ENCODE measurements around the gene CCDC150.
"Not testable (repeated sequence)": the region's sequence is repeated elsewhere in the genome, so short reads cannot be mapped to it uniquely, and the experiment has no call there.

The CCDC150 gene

DNA sequence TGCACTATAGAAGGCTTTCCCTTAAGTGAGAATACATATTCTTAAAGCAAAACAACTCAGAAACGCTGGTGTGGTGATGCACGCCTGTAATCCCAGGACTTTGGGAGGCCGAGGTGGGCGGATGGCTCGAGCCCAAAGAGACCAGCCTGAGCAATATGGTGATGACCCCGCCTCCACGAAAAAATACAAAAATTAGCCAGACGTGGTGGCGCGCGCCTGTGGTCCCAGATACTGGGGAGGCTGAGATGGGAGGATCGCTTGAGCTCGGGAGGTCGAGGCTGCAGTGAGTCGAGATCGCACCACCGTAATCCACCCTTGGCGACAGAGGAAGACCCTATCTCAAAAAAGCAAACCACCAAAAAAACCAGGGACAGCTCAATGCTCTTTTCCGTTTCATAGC, 750 bp upstream of the CCDC150 start:
- DNase-seq, result no peak

DNA sequence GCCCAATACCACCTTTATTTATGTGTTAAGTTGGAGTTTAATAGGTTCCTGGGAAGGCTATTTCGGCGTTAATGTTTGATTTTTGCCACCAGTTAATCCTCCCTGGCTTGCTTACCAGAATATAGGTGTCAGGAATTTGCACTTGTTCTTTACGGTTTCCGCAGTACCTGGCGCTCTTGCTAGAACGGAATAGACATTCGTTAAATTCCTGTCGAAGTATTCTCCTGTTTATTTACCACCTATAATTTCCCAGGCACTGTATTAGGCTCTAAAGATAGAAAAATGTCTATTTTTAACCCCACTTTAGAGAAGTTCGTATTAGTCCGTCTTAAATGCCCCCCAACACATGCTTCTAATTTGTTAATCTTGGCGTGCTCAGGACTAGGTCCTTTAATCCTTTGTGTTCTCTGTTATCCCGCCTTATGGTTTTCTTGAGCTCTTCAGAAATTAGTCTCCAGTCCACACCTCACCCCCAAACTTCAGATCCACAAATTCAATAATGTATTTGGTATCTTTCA, 575 bp downstream of the CCDC150 start:
- DNase-seq, result no peak

DNA sequence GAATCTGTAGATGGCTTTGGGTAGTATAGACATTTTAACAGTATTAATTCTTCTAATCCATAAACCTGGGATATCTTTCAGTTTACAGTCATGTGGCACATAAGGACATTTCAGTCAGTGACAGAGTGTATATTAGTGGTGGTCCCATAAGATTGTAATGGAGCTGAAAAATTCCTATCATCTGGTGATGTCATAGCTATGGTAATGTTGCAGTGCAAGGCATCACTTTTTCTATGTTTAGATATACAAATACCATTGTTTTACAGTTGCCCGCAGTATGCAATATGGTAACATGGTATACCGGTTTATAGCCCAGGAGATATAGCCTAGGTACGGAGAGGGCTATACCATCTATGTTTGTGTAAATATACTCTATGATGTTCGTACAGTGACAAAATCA, 9.7 kb downstream of the CCDC150 start:
- no peak for DNase-seq

DNA sequence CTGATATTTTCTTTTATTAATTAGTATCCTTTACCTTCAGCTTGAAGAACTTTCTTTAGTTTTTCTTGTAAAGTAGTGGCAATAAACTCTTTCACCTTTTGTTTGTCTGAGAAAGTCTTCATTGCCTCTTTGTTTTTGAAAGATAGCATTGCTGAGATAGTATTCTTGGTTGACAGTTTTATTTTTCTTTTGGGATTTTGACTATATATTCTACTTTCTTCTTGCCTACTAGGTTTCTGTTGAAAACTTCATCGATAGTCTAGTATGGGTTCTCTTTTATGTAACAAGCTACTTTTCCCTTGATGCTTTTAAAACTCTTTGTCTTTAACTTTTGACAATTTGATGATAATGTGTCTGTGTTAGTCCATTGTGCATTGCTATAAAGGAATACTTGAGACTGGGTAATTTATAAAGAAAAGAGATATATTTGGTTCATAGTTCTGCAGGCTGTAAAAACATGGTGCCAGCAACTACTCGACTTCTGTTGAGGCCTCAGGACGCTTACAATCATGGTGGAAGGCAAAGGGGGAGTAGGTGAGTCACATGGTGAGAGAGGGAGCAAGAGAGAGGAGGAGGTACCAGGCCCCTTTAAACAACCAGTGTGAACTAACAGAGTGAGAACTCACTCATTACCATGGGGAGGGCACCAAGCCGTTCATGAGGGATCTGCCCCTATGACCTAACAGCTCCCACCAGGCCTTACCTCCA, 12.0 kb downstream of the CCDC150 start:
- no peak for DNase-seq

DNA sequence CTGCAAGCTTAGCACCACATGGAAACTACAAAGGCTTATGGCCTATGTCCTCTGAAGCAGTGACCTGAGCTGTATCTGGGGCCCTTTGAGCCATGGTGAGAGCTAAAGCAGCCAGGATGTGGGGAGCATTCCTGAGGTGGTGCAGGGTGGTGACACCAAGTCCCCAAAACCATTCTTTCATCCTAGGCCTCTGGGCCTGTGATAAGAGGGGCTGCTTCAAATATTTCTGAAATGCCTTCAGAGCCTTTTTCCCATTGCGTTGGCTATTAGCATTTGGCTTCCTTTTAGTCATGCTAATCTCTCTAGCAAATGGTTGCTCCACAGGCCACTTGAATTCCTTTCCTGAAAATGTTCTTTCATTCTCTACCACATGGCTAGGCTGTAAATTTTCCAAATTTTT, 13.4 kb downstream of the CCDC150 start:
- DNase-seq, result no peak

DNA sequence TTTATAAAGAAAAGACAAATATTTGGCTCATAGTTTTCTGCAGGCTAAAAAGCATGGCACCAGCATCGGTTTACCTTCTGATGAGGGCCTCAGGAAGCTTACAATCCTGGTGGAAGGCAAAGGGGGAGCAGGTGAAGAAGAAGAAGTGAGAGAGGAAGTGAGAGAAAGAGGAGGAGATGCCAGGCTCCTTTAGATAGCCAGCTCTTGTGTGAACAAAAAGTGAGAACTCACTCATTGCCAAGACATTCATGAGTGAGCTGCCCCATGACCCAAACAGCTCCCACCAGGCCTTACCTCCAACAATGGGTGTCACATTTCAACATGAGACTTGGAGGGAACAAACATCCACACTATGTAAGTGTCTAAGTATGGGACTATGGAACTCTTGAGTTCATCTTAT, 14.3 kb downstream of the CCDC150 start:
- no peak for DNase-seq

DNA sequence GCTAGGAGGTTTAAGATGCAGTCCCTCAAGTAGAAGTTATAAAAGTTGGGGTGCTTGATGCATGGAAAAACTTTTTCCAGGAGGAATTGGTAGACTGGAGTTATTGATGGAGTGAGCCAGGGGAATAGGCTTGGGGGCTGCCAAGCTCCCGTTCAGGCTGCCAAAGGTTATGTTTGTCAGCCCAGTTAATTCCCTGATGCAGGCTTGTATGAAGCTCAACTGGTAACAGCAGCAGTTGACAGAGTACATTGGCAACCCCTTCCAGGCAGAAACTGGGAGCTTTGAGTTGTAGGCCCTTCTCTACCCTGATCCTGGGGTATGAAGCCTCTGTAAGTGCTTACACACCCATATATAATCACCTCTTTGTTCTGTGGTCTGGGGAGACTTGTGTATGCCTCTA, 16.2 kb downstream of the CCDC150 start:
- DNase-seq, result no peak

DNA sequence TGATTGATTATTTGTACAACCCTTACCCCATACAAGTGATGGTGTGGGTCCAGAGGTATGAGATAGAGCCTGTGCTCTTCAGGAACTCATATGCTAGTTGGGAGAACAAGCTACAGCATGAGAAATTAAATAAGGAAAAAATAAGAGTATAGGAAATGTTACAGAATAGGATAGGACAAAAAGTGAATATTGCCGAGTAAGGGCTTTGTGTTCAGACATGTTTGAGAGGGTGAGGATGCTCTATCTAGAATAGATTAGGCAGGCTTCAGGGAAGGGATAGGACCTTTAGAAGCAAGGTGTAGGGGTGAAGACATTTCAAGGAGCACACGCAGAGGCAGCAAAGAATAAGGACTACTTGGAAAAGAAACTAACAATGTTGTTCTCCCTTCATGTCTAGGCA, 17.8 kb downstream of the CCDC150 start:
- no peak for DNase-seq

DNA sequence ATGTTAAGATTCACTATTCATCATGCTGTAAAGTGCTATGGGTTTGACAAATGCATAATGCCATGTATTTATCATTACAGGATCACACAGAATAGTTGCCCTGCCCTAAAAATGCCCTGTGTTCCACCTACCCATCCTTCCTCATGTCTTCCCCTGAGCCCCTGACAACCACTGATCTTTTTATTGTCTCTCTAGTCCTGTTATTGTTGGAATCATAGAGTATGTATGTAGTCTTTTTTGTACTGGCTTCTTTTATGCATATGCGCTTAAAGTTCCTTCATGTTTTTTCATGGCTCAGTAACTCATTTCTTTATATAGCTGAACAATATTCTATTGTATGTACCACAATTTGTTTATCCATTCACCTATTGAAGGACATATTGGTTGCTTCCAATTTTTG, 20.3 kb downstream of the CCDC150 start:
- no peak for DNase-seq

DNA sequence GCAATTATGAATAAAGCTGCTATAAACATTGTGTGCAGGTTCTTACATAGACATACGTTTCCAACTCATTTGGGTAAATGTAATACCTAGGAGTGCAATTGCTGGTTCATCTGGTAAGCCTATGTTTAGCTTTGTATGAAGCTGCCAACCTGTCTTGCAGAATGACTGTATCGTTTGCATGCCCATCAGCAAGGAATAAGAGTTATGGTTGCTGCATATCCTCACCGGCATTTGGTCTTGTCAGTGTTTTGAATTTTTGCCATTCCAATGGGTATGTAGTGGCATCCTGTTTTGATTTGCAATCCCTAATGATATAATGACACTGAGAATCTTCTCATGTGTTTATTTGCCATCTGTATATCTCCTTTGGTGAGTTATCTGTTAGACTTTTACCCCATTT, 20.7 kb downstream of the CCDC150 start:
- DNase-seq, result peak; percentile 68

DNA sequence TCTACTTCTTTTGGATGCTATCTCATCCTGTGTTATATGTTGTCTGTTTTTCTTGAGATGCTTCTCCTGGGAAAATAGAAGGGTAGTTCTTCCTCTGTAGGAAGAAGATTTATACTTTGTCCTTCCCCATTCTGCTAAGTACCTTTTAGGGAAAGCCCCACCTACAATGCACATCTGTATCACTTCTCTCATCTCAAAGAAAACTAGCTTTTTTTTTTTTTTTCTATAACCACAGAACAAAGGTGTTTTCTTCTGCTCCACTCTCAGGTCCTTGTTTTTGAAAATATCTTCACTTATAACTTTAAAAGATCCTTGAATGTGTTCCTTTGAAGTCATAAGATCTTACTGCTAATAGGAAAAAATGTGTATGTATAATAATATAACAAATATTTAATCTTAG, 30.8 kb downstream of the CCDC150 start:
- no peak for DNase-seq

DNA sequence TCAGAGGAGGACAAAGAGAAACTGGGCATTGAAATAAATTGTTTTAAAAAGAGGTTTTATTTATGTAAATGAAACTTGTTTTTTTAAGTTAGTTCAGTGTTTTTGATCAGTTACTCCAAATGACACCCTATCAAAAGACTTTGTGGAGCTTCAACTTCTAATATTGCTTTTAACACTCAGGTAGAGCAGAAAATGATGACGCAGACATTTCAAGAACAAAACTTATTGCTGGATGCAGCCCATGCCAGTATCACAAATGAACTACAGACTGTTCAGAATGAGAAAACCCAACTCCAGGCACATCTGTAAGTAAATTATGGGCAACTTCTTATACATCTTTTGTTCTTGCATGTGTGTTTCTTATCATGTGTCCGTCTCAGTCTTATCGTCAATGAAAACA, 36.4 kb downstream of the CCDC150 start:
- DNase-seq, result no peak

DNA sequence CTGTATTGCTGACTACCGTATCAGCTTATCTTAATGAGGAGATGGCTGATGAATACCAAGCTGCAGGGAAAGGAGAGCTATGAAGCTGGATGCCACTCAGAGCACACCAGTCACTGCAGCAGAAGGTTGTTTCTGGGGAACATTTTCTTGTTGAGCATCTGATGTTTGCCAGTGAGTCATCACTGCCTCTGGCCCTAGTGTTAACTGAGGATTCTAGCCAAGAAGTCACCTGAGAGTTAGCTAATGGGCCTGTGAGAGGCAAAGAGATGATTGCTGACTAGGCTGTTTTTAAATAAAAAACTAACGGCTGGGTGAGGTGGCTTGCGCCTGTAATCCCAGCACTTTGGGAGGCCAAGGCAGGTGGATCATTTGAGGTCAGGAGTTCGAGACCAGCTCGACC, 37.9 kb downstream of the CCDC150 start:
- DNase-seq, result peak; percentile 6

DNA sequence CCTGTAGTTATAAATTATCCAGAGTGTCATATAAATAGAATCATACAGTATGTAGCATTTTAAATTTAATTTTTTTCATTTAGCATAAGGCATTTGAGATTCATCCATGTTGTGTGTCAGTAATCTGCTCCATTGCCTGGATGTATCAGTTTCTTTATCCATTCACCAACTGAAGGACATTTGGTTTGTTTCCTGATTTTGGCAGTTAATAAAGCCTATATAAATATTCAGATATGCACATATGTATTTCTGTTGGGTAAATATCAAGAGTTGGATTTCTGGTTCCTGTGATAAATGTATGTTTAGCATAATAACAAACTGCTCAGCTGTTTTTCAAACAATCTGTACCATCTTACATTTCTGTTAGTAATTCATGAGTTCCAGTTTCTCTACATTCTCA, 39.9 kb downstream of the CCDC150 start:
- no peak for DNase-seq

DNA sequence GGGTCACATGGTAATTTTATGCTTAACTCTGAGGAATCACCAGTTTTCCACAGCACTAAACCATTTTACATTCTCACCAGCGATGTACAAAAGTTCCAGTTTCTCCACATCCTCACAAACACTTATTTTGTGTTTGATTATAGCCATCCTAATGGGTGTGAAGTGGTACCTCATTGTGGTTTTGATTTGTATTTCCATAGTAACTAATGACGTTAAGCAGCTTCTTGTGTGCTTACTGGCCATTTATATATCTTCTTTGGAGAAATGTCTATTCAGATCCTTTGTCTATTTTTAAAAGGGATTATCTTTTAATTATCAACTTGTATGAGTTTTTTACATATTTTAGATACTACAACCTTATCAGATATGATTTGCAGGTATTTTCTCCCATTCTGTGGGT, 42.0 kb downstream of the CCDC150 start:
- DNase-seq, result no peak

DNA sequence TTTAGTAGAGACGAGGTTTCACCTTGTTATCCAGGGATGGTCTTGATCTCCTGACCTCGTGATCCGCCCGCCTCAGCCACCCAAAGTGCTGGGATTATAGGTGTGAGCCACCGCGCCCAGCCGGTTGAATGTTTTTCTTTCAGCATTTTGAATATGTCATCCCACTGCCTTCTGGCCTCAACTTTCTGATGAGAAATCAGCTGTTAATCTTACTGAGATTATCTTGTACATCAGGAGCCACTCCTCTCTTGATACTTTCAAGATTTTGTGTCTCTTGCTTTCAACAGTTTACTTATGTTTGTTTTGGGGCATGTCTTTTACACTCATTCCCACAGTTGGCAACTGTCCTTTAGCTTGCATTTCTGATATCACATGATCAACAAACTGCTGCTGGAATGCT, 46.3 kb downstream of the CCDC150 start:
- no peak for DNase-seq

DNA sequence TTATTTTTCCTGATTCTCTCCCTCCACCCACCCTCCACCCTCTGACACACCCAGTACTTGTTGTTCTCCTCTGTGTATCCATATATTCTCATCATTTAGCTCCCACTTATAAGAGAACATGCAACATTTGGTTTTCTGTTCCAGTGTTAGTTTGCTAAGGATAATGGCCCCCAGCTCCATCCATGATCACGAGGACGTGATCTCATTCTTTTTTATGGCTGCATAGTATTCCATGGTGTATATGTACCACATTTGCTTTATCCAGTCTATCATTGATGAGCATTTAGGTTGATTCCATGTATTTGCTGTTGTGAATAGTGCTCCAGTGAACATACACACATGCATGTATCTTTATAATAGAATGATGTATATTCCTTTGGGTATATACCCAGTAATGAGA, 47.2 kb downstream of the CCDC150 start:
- not testable (repeated sequence) for DNase-seq

DNA sequence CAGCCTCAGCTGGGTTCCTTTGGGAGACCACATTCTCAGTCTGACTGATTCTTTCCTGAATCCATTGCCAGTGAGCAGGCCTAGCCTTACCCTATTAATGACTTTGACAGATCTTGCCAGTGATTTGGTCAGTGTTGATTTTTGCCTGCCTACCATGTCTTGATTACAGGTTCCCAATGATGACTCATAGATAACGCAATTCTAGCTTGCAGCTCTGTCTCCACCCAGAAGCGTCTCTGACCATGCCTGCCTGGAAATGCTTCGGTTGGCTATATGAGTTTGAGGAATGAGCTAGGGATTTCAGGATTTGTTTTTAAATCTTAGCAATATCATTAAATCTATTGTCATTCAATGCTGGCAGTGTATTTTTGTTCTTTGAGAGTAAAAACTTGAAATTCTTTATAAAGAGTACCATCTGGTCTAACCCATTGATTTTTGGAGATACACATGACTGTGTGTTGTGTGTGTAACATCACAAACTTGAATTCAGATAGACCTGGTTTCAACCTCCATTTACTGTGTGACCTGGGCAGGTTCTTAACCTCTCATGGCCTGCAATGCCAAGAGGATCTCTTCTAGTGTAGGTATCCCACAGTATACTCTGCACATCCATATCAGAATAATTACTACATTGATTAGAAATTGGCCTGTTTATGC, 57.0 kb downstream of the CCDC150 start:
- DNase-seq, result peak; percentile 63

DNA sequence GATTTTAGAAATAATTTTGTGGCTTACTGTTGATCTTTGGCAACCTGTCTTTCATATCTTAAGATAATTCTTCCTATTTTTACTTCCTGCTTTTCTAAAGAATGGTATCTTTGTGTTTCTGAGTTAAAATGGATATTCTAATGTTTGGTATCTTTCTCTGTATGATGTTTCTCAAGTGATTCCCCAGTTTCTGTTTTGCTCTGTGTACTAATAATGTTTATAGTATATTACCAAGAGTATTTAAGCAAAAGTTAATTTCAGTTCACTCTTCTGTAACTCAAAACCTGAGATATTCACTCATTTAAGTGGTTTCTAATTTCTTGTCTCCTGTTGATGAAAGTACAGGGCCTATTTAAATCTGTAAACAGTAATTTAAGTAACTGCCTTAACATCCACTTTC, 58.3 kb downstream of the CCDC150 start:
- no peak for DNase-seq

DNA sequence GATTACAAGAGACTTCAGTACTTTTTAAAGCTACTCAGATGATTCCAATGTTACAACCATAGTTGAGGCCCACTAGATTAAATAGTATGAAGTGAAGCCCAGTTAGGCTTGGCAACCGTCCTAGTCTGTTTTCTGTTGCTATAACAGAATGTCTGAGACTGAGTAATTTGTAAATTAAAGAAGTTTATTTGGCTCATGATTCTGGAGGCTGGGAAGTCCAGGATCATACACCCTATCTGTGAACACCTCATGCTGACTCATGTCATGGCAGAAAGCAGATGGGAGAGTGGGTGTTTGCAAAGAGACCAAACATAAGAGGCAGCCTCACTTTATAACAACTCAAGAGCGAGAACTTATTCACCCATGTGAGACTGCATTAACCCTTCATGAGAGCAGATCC, 63.1 kb downstream of the CCDC150 start:
- no peak for DNase-seq

DNA sequence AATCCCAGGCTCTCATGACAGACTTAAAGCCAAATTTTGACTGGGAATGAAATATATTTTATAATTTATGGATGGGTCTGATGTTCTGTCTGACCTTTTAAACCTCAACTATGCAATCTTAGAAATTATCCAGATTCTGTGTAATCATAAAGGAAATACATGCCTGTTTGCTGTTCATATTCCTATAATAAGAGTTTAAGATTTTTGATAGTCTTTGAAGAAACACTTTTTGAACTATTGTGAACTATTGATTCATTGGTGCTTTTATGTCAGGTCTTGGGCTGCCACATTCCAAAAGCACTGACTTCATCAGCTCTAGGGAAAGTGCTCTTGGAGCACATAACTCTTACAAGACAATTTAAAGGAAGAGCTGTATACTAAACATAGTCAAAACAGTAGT, 64.2 kb downstream of the CCDC150 start:
- peak; percentile 68 for DNase-seq

DNA sequence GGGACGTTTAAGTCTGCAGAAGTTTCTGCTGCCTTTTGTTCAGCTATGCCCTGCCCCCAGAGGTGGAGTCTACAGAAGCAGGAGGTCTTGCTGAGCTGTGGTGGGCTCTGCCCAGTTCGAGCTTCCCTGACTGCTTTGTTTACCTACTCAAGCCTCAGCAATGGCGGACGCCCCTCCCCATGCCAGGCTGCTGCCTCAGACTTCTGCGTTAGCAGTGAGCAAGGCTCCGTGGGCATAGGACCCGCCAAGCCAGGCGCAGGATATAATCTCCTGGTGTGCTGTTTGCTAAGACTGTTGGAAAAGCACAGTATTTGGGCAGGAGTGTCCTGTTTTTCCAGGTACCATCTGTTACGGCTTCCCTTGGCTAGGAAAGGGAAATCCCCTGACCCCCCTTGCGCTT, 70.5 kb downstream of the CCDC150 start:
- not testable (repeated sequence) for DNase-seq

DNA sequence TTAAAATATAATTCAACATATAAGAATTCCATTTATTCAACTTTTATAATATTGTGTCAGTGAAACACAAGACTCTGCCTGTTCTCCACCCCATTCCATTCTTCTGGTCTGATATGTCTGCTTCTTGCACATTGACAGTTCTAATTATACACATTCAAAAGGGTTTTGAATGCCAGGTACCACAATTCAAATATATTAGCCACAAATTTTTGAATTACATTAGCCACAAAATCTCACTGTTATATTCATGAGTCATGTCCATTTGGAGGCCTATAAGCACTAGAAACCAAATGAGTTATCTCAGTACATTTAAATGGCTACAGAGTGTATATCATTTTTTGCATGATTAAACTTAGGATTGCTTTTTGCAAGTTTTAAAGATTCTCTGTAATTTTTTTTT, 72.1 kb downstream of the CCDC150 start:
- no peak for DNase-seq

DNA sequence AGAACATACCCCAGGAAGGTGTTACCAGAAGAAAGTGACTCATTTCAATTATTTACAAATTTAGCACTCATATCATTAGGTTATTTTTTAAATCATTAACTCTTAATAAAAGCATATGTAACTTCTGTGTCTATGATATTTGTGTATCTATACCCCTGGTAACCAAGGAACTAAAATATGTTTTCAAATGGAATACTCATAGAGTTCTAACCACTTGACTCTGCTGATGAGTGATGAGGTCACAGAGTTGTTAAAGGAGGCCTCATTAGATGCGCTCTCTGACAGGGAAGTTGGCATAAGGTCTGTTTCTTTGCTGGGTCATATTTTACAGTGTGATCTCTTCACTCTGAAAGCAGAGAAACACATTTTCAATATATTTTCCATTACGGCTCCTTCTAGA, 73.4 kb downstream of the CCDC150 start:
- DNase-seq, result no peak
